Caco-2 (cell line): ENCODE data around the gene TMEM200A. TPM values are rescaled to one million over a fixed set of nuclear protein-coding genes. Genes with fewer than 3 reads are reported as not detected.

Source experiments
- BruUV-seq: library from RNA; stranded (reverse); fragments of 400-500 nt; replicated peaks from 2 replicates; lab custom pipeline; 2021; lab: Mats Ljungman, UMichigan
- CTCF ChIA-PET: fragments of 300-600 bp; sonication (Branson Sonifier 250); formaldehyde crosslinking; loops from one replicate; lab custom pipeline; 2022; ENCODE audit warnings: antibody characterized with exemption; lab: Charles Lee
- POLR2A ChIA-PET: fragments of 300-600 bp; sonication (Branson Sonifier 250); formaldehyde crosslinking; loops from one replicate; lab custom pipeline; 2022; ENCODE audit warnings: antibody characterized with exemption; lab: Charles Lee
- DNase-seq, 2 experiments: peaks; one replicate each; pipeline versions ENCODE4 v3.0.0 to v3.0.0-alpha.2; 2020 to 2022
- H3K27me3 ChIP-seq: replicated peaks from 2 replicates; pipeline ENCODE4 v1.6.0; 2011; ENCODE audit warnings: low read length; ENCODE audit not compliant: control insufficient read depth, insufficient read depth
- H3K36me3 ChIP-seq: 2 replicates; pipeline ENCODE4 v1.5.1; 2011; ENCODE audit warnings: low read length; ENCODE audit not compliant: control insufficient read depth, insufficient read depth
- H3K4me1 ChIP-seq: fragments of 250-450 bp; sonication (Bioruptor Pico); 2 replicates; pipeline ENCODE4 v1.5.1; 2020; ENCODE audit warnings: mild to moderate bottlenecking
- H3K4me3 ChIP-seq: 2 replicates; pipeline ENCODE4 v1.5.1; 2011; ENCODE audit warnings: low read depth, mild to moderate bottlenecking, control low read depth, low read length
- H3K9me3 ChIP-seq: fragments of 250-450 bp; sonication (Bioruptor Pico); 2 replicates; pipeline ENCODE4 v1.5.1; 2020; ENCODE audit warnings: mild to moderate bottlenecking, moderate library complexity
- H3K27ac Mint-ChIP-seq: one replicate; pipeline ENCODE4 v1.8.0; 2022; ENCODE audit warnings: mixed read lengths; ENCODE audit not compliant: unreplicated experiment
- H3K27me3 Mint-ChIP-seq: one replicate; pipeline ENCODE4 v1.8.0; 2022; ENCODE audit warnings: mixed read lengths; ENCODE audit not compliant: insufficient read depth, unreplicated experiment
- H3K36me3 Mint-ChIP-seq: one replicate; pipeline ENCODE4 v1.8.0; 2022; ENCODE audit warnings: mild to moderate bottlenecking, mixed read lengths; ENCODE audit not compliant: insufficient read depth, unreplicated experiment
- H3K4me1 Mint-ChIP-seq: one replicate; pipeline ENCODE4 v1.8.0; 2022; ENCODE audit warnings: low read depth, mixed read lengths; ENCODE audit not compliant: unreplicated experiment
- H3K4me3 Mint-ChIP-seq: one replicate; pipeline ENCODE4 v1.8.0; 2022; ENCODE audit warnings: mild to moderate bottlenecking, moderate library complexity, mixed read lengths; ENCODE audit not compliant: unreplicated experiment
- H3K9me3 Mint-ChIP-seq: one replicate; pipeline ENCODE4 v1.8.0; 2022; ENCODE audit warnings: mixed read lengths; ENCODE audit not compliant: unreplicated experiment
- CTCF ChIP-seq, 2 experiments: fragments of 200-600 bp in 1 of 2; IDR thresholded peaks; 1 replicate in 1 of 2; 2 replicates in 1 of 2; pipeline versions ENCODE4 v1.5.1 to v1.8.0; 2011 to 2022; ENCODE audit warnings: antibody characterized with exemption in 1 of 2, control low read depth in 1 of 2, inconsistent platforms in 1 of 2, low read depth in 1 of 2, low read length in 1 of 2, mild to moderate bottlenecking in 1 of 2, moderate library complexity in 1 of 2; ENCODE audit not compliant: insufficient read depth in 1 of 2, severe bottlenecking in 1 of 2, unreplicated experiment in 1 of 2
- intact Hi-C: fragments of 100-400 bp; cut with micrococcal nuclease; formaldehyde crosslinking; loops from one replicate; pipeline ENCODE4 v1.10.0; 2022; ENCODE audit not compliant: unreplicated experiment
- total RNA-seq: library from RNA; stranded (reverse); gene quantifications from 2 replicates; pipeline ENCODE4 v1.2.3, GENCODE V29; 2022

The TMEM200A gene
- total RNA-seq, 1 experiment from 2014 or later: 16.3 TPM

GRCh38 chr6:130434174-130434873 lies 68.5 kb downstream of the TMEM200A start:
- Histone ChIP-seq H3K27me3 (no peaks in the 10 kb centered on the region), H3K9me3 (no peaks in the 10 kb centered on the region), H3K4me1 (peaks cover 10% of the 10 kb centered on the region), H3K36me3 (no peaks in the 10 kb centered on the region), H3K4me3 (no peak overlapping the region)
- H3K27ac Mint-ChIP-seq: peak overlapping the region; percentile 21
- intact Hi-C loops: no loop called here
- no peaks in the 10 kb centered on the region for H3K27me3 Mint-ChIP-seq
- ChIA-PET CTCF (interaction anchor here (0.8 kb wide), 1 partner anchor 263 kb away, joined by 3 read pairs; no protein-coding TSS in a partner anchor), POLR2A (no interaction called here)
- TF ChIP-seq CTCF (IDR thresholded peaks at IDR 0.05; ENCODE audit: insufficient read depth in 1 of 2, low read depth in 1 of 2, low read length in 1 of 2, severe bottlenecking in 1 of 2, unreplicated experiment in 1 of 2): no peak
- peaks cover 6% of the 10 kb centered on the region for H3K4me1 Mint-ChIP-seq
- no peak overlapping the region for H3K4me3 Mint-ChIP-seq
- no peak for DNase-seq
- BruUV-seq: no TSS peak
- no peaks in the 10 kb centered on the region for H3K9me3 Mint-ChIP-seq
- H3K36me3 Mint-ChIP-seq: no peaks in the 10 kb centered on the region

- no peak for DNase-seq
- Histone ChIP-seq H3K27me3 (no peaks in the 10 kb centered on the region), H3K9me3 (no peaks in the 10 kb centered on the region), H3K4me1 (peaks cover 10% of the 10 kb centered on the region), H3K4me3 (no peak overlapping the region), H3K36me3 (no peaks in the 10 kb centered on the region)
- Mint-ChIP-seq H3K4me3 (no peak overlapping the region), H3K36me3 (no peaks in the 10 kb centered on the region), H3K9me3 (no peaks in the 10 kb centered on the region), H3K4me1 (peaks cover 6% of the 10 kb centered on the region), H3K27me3 (no peaks in the 10 kb centered on the region), H3K27ac (no peak overlapping the region)
- intact Hi-C loops: no loop called here
- BruUV-seq: no TSS peak
- ChIA-PET POLR2A (no interaction called here), CTCF (no interaction called here)
- TF ChIP-seq CTCF (IDR thresholded peaks at IDR 0.05; ENCODE audit: insufficient read depth in 1 of 2, low read depth in 1 of 2, low read length in 1 of 2, severe bottlenecking in 1 of 2, unreplicated experiment in 1 of 2): no peak
Measured at GRCh38 chr6:130435181-130435580, 69.4 kb downstream of the TMEM200A start.

GRCh38 chr6:130437961-130438360 lies 72.1 kb downstream of the TMEM200A start:
- no peaks in the 10 kb centered on the region for H3K9me3 ChIP-seq
- H3K27ac Mint-ChIP-seq: no peak overlapping the region
- peaks cover 6% of the 10 kb centered on the region for H3K4me1 Mint-ChIP-seq
- intact Hi-C loops: no loop called here
- ChIA-PET POLR2A (no interaction called here), CTCF (no interaction called here)
- TF ChIP-seq CTCF (IDR thresholded peaks at IDR 0.05; ENCODE audit: insufficient read depth in 1 of 2, low read depth in 1 of 2, low read length in 1 of 2, severe bottlenecking in 1 of 2, unreplicated experiment in 1 of 2): no peak
- no TSS peak for BruUV-seq
- H3K4me3 ChIP-seq: no peak overlapping the region
- H3K4me3 Mint-ChIP-seq: no peak overlapping the region
- no peaks in the 10 kb centered on the region for H3K9me3 Mint-ChIP-seq
- H3K4me1 ChIP-seq: peaks cover 10% of the 10 kb centered on the region
- no peaks in the 10 kb centered on the region for H3K27me3 ChIP-seq
- H3K36me3 ChIP-seq: no peaks in the 10 kb centered on the region; the same call in 1 of the 2 replicates
- H3K36me3 Mint-ChIP-seq: no peaks in the 10 kb centered on the region
- no peaks in the 10 kb centered on the region for H3K27me3 Mint-ChIP-seq
- no peak for DNase-seq
